Transverse colon (tissue), 4 donors: Measurements from ENCODE around the gene NEMP2. TPM values are rescaled to one million over a fixed set of nuclear protein-coding genes. Genes with fewer than 3 reads are reported as not detected.

Experiments used
- DNase-seq: peaks from one replicate; pipeline ENCODE4 v3.0.0-alpha.2; 2019
- H3K27ac ChIP-seq, 4 donors: fragments of 200-600 bp; sonication (generic); 2 replicates each; pipeline ENCODE4 v1.5.1; 2016 to 2018; ENCODE audit warnings: inconsistent platforms in 4 of 4
- H3K27me3 ChIP-seq: fragments of 200-600 bp; sonication (generic); 2 replicates; pipeline ENCODE4 v1.5.1; 2017; ENCODE audit warnings: inconsistent platforms
- H3K36me3 ChIP-seq, 4 donors: fragments of 200-600 bp; sonication (generic); 2 replicates each; pipeline ENCODE4 v1.5.1; 2017 to 2019; ENCODE audit warnings: inconsistent platforms in 4 of 4
- H3K4me1 ChIP-seq, 4 donors: fragments of 200-600 bp; sonication (generic); 2 replicates each; pipeline ENCODE4 v1.5.1; 2017 to 2020; ENCODE audit warnings: inconsistent platforms in 4 of 4
- H3K4me3 ChIP-seq, 4 donors: fragments of 200-600 bp; sonication (generic); 1 replicate in 1 of 4; 2 replicates in 3 of 4; pipeline versions ENCODE4 v1.5.1 to v1.6.1; 2017 to 2019; ENCODE audit warnings: inconsistent platforms in 4 of 4
- H3K9me3 ChIP-seq, 2 donors: fragments of 200-600 bp; sonication (generic); 2 replicates each; pipeline ENCODE4 v1.5.1; 2017 to 2019; ENCODE audit warnings: inconsistent platforms in 2 of 2
- EP300 ChIP-seq: sonication (generic); formaldehyde crosslinking; IDR thresholded peaks from one replicate; pipeline ENCODE4 v1.6.1; 2017; ENCODE audit warnings: antibody characterized with exemption, low read depth
- POLR2A ChIP-seq: fragments of 450-650 bp; IDR thresholded peaks from one replicate; pipeline ENCODE4 v1.6.1; 2016; ENCODE audit warnings: antibody characterized with exemption, mild to moderate bottlenecking, moderate library complexity
- POLR2AphosphoS5 ChIP-seq, 3 donors: sonication (generic); formaldehyde crosslinking; IDR thresholded peaks; one replicate each; pipeline ENCODE4 v1.6.1; 2016; ENCODE audit warnings: antibody characterized with exemption in 3 of 3
- WGBS, 2 donors: methylation state at CpG; one replicate each; pipeline ENCODE4 v1.1.5; 2018; ENCODE audit warnings: low coverage in 1 of 2; 5-methylcytosine and 5-hydroxymethylcytosine counted together
- in situ Hi-C, 4 donors: fragments of 200-750 bp; cut with MboI; loops; one replicate each; pipeline versions ENCODE4 v1.15.0 to v1.15.1; 2017; ENCODE audit warnings: low sequenced_read_pairs in 3 of 4, low pct_ligation_motif_present in 1 of 4, low pct_unique_long_range_greater_than_20kb in 1 of 4
- intact Hi-C: fragments of 100-400 bp; cut with DNase I; formaldehyde crosslinking; loops from one replicate; pipeline ENCODE4 v1.15.1; 2023; ENCODE audit warnings: low total_unique reads
- total RNA-seq, 4 donors: library from RNA; depleted of rRNA; stranded (reverse); fragments of >200 nt; gene quantifications; one replicate each; pipeline ENCODE4 v1.1.0, GENCODE V29; 2016
- TF ChIP-seq, protein P1 (sequence below), 5 experiments: fragments of 200-600 bp in 3 of 5; fragments of 450-650 bp in 2 of 5; sonication (generic) in 3 of 5; IDR thresholded peaks; 1 replicate in 2 of 5; 2 replicates in 3 of 5; pipeline ENCODE4 v1.5.1; 2016 to 2017; ENCODE audit warnings: antibody characterized with exemption in 5 of 5, inconsistent platforms in 3 of 5, mild to moderate bottlenecking in 2 of 5, moderate library complexity in 1 of 5

NEMP2 gene
- total RNA-seq, 4 donors from 2014 or later, result 0.20 to 2.4 (median 1.6) TPM; not detected in 1

DNA sequence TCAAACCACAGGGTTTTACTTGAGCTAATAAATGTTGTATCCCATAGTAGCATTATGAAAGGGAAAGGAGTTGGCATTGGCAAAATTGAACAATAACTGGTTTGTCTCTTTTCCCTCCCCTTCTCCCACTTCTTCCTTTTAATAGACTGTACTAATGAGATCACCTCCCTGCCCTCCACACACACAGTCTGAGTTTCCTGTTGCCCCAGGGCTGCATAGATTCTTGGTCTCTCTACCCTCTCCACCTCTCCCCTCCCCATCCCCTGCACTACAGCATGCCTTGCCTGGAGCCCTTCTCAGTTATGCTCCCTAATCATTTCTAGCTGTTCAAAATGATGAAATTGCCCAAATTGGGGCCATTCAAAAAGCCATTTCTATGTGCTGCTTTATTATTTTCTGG is 37.2 kb upstream of the NEMP2 start:
- intact Hi-C loops (no loop called here), in situ Hi-C loops (no loop called here)
- H3K27me3 ChIP-seq, result no peaks in the 10 kb centered on the region
- H3K27ac ChIP-seq, result no peak overlapping the region
- no peak overlapping the region for H3K4me3 ChIP-seq
- peaks cover 0 to 15% (median 10%) of the 10 kb centered on the region in 4 donors for H3K4me1 ChIP-seq
- DNase-seq, result no peak
- TF ChIP-seq POLR2AphosphoS5 (IDR thresholded peaks at IDR 0.05), result no peak
- no peak for TF ChIP-seq EP300
- no peak for TF ChIP-seq POLR2A
- TF ChIP-seq, protein P1, sequence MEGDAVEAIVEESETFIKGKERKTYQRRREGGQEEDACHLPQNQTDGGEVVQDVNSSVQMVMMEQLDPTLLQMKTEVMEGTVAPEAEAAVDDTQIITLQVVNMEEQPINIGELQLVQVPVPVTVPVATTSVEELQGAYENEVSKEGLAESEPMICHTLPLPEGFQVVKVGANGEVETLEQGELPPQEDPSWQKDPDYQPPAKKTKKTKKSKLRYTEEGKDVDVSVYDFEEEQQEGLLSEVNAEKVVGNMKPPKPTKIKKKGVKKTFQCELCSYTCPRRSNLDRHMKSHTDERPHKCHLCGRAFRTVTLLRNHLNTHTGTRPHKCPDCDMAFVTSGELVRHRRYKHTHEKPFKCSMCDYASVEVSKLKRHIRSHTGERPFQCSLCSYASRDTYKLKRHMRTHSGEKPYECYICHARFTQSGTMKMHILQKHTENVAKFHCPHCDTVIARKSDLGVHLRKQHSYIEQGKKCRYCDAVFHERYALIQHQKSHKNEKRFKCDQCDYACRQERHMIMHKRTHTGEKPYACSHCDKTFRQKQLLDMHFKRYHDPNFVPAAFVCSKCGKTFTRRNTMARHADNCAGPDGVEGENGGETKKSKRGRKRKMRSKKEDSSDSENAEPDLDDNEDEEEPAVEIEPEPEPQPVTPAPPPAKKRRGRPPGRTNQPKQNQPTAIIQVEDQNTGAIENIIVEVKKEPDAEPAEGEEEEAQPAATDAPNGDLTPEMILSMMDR (IDR thresholded peaks at IDR 0.05), result no peak
- H3K9me3 ChIP-seq, result peaks cover 0 to 11% of the 10 kb centered on the region in 2 donors
- H3K36me3 ChIP-seq, result no peaks in the 10 kb centered on the region

DNA sequence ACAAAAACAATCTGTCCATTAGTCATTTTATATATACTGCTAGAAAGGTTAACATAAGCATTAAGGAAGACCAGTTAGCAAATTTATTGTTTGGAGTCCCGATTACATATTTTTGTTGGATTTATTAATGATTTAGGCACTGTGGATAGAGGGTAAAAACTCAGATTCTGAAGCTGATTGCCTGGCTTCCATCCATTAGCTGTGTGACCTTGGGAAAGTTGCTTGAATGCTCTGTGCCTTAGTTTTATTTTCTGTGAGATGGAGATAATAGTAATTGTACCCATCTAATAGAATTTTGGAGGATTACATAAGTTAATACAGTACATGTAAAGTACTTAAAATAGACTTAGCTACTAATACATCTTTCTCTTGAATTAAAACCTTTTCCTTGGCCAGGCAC is 36.3 kb upstream of the NEMP2 start:
- no peak overlapping the region for H3K27ac ChIP-seq
- in situ Hi-C loops (no loop called here), intact Hi-C loops (no loop called here)
- DNase-seq, result no peak
- no peaks in the 10 kb centered on the region for H3K27me3 ChIP-seq
- TF ChIP-seq EP300 (no peak), POLR2A (no peak), POLR2AphosphoS5 (IDR thresholded peaks at IDR 0.05) (no peak)
- TF ChIP-seq, protein P1 (IDR thresholded peaks at IDR 0.05), result no peak
- peaks cover 0 to 11% of the 10 kb centered on the region in 2 donors for H3K9me3 ChIP-seq
- H3K4me1 ChIP-seq, result peaks cover 0 to 8% (median 4%) of the 10 kb centered on the region in 4 donors
- no peak overlapping the region for H3K4me3 ChIP-seq
- WGBS, 2 donors, result 80 to 92% methylated on average over 1 of the region's 1 CpG
- no peaks in the 10 kb centered on the region for H3K36me3 ChIP-seq

DNA sequence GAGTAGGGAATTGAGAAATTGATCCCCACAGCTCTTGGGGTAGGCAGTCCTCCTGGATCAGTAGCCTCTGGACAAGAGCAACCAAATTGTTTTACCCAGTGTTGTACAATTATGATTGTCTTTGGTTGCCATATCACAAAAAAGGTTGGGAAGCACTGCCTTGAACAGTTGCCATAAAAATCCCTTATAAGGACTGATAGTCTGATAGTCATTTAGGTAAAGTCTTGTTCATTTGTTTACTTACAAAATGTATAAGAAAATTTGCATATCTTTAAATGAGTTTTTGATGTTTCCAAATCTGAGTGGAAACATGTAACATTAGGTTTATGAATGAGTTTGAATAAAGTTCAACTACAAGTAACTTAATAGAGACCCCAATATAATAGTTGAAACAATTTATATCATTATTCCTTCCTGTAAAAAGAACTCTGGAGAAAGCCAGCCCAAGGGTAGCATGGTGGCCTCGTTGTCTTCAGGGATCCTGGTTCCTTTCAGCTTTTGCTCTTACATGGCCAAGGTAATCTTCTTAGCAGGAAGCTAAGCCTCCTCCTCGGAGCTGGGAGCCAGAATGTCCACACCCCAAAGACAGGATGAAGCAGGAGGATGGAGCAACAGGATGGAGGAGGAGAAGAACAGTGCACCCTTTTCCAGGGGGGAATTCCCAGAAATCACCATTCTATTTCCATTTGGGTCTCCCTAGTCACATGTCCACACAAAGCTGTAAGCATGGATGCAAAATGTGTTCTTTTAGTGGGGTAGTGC is 35.7 kb upstream of the NEMP2 start:
- DNase-seq, result no peak
- Histone ChIP-seq H3K4me3 (no peak overlapping the region), H3K27me3 (no peaks in the 10 kb centered on the region), H3K9me3 (peaks cover 0 to 11% of the 10 kb centered on the region in 2 donors), H3K36me3 (no peaks in the 10 kb centered on the region), H3K4me1 (peaks cover 0 to 4% (median under 1%) of the 10 kb centered on the region in 4 donors), H3K27ac (no peak overlapping the region)
- TF ChIP-seq EP300 (no peak), POLR2A (no peak), POLR2AphosphoS5 (IDR thresholded peaks at IDR 0.05) (no peak)
- TF ChIP-seq, protein P1 (IDR thresholded peaks at IDR 0.05), result no peak
- intact Hi-C loops (no loop called here), in situ Hi-C loops (no loop called here)
- 83 to 87% methylated on average over 2 of the region's 2 CpGs for WGBS, 2 donors

DNA sequence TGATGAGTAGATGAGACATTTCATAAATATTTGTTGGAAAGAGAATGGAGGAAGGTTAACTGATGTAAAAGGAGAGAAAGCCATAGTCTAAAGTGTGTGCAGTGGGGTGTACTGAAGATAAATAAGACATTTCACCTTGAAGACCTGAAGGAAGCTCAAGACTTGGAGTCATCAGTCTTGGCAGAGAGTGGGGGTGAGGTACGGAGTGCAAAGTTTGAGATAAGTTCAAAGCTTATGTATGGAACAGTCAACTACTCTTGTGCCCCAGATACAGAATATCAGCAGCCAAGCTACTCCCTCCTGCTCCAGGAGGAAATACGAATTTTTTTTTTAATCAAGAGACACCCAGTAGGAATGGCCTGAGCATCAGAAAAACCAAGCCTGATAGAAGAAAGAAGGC is 30.3 kb upstream of the NEMP2 start:
- intact Hi-C loops, result loop anchor here (1.0 kb wide), 1 partner anchor 22 kb away; no protein-coding TSS in a partner anchor
- 93 to 100% methylated on average over 2 of the region's 2 CpGs for WGBS, 2 donors

More for the DNA sequence above, 30.3 kb upstream of the NEMP2 start:
- Histone ChIP-seq H3K9me3 (peaks cover 0 to 11% of the 10 kb centered on the region in 2 donors), H3K36me3 (no peaks in the 10 kb centered on the region), H3K4me3 (no peak overlapping the region), H3K4me1 (peaks cover 0 to 7% (median 3%) of the 10 kb centered on the region in 4 donors), H3K27ac (no peak overlapping the region), H3K27me3 (no peaks in the 10 kb centered on the region)
- in situ Hi-C loops, result no loop called here
- DNase-seq, result no peak
- TF ChIP-seq POLR2A (no peak), POLR2AphosphoS5 (IDR thresholded peaks at IDR 0.05) (no peak), EP300 (no peak)
- TF ChIP-seq, protein P1 (IDR thresholded peaks at IDR 0.05), result no peak
